K562 (cell line): ENCODE data around the gene FIGNL1. TPM values are rescaled to one million over a fixed set of nuclear protein-coding genes. Genes with fewer than 3 reads are reported as not detected.

Experiments
- ARID3A ChIP-seq: IDR thresholded peaks from 2 replicates; pipeline ENCODE4 v1.6.1; 2012; ENCODE audit warnings: low read depth, low read length, improper control_type of control experiment, borderline replicate concordance
- ARNT ChIP-seq, 2 experiments: fragments of 450-650 bp; IDR thresholded peaks; 2 replicates each; pipeline ENCODE4 v1.6.1; 2016; ENCODE audit warnings: mild to moderate bottlenecking in 1 of 2
- CBFA2T2 ChIP-seq: fragments of 450-650 bp; conservative IDR thresholded peaks from 2 replicates; pipeline ENCODE4 v1.6.1; 2017; ENCODE audit warnings: mild to moderate bottlenecking
- CCNT2 ChIP-seq: IDR thresholded peaks from 2 replicates; pipeline ENCODE4 v1.6.1; 2011; ENCODE audit warnings: borderline replicate concordance, low read depth, mild to moderate bottlenecking, moderate library complexity, mixed read lengths, low read length; ENCODE audit not compliant: insufficient read length; ENCODE audit errors: extremely low read depth
- CHD2 ChIP-seq: IDR thresholded peaks from 2 replicates; pipeline ENCODE4 v1.6.1; 2011; ENCODE audit warnings: low read depth, low read length
- DDX20 ChIP-seq: fragments of 450-650 bp; IDR thresholded peaks from 2 replicates; pipeline ENCODE4 v1.6.1; 2016; ENCODE audit warnings: missing genetic modification characterization, low read depth, mild to moderate bottlenecking, missing compliant biosample characterization, moderate library complexity
- HEY1 ChIP-seq: fragments of 250-450 bp; sonication (Bioruptor Pico); IDR thresholded peaks from 2 replicates; pipeline ENCODE4 v1.5.0; 2020; ENCODE audit warnings: mild to moderate bottlenecking, moderate library complexity, borderline replicate concordance
- HMBOX1 ChIP-seq: sonication (generic); IDR thresholded peaks from 2 replicates; pipeline ENCODE4 v1.6.1; 2016
- NFE2 ChIP-seq: IDR thresholded peaks from 2 replicates; pipeline ENCODE4 v1.6.1; 2014; ENCODE audit warnings: antibody characterized with exemption, low read depth
- NR4A1 ChIP-seq, 2 experiments: fragments of 250-450 bp in 1 of 2; fragments of 450-650 bp in 1 of 2; sonication (Bioruptor Pico) in 1 of 2; IDR thresholded peaks; 2 replicates each; pipeline versions ENCODE4 v1.4.0 to v1.6.1; 2016 to 2020; ENCODE audit warnings: mild to moderate bottlenecking in 2 of 2, missing compliant biosample characterization in 1 of 2, missing genetic modification characterization in 1 of 2, moderate library complexity in 1 of 2
- PKNOX1 ChIP-seq: fragments of 450-650 bp; IDR thresholded peaks from 2 replicates; pipeline ENCODE4 v1.6.1; 2016
- POLR2AphosphoS2 ChIP-seq: IDR thresholded peaks from 2 replicates; pipeline ENCODE4 v1.6.1; 2012; ENCODE audit warnings: low read length, improper control_type of control experiment
- POLR2G ChIP-seq: fragments of 200-400 bp; formaldehyde crosslinking; IDR thresholded peaks from 2 replicates; pipeline ENCODE4 v1.6.1; 2017; ENCODE audit warnings: low read depth, mild to moderate bottlenecking, antibody characterized with exemption, low read length, moderate library complexity
- STAT5A ChIP-seq: IDR thresholded peaks from 2 replicates; pipeline ENCODE4 v1.6.1; 2012; ENCODE audit warnings: low read length, inconsistent platforms, borderline replicate concordance
- TCF3 ChIP-seq: sonication (generic); formaldehyde crosslinking; IDR thresholded peaks from 2 replicates; pipeline ENCODE4 v1.4.0; 2020; ENCODE audit warnings: mild to moderate bottlenecking, missing genetic modification reagents
- ZBTB11 ChIP-seq, 3 experiments: fragments of 200-800 bp in 1 of 3; fragments of 250-450 bp in 1 of 3; fragments of 450-650 bp in 1 of 3; sonication (Bioruptor Pico) in 1 of 3; sonication (Bioruptor generic) in 1 of 3; formaldehyde crosslinking in 1 of 3; IDR thresholded peaks; 2 replicates each; pipeline versions ENCODE4 v1.6.1 to v1.8.0; 2016 to 2022; ENCODE audit warnings: mild to moderate bottlenecking in 2 of 3, missing genetic modification characterization in 2 of 3, missing compliant biosample characterization in 1 of 3, moderate library complexity in 1 of 3
- ZNF184 ChIP-seq: sonication (generic); formaldehyde crosslinking; IDR thresholded peaks from 2 replicates; pipeline ENCODE4 v1.5.0; 2020; ENCODE audit warnings: missing genetic modification reagents
- ZNF3 ChIP-seq: fragments of 250-450 bp; sonication (Bioruptor Pico); IDR thresholded peaks from 2 replicates; pipeline ENCODE4 v1.5.0; 2021; ENCODE audit warnings: mild to moderate bottlenecking, moderate library complexity
- ZNF395 ChIP-seq: fragments of 200-800 bp; sonication (Bioruptor generic); IDR thresholded peaks from 2 replicates; pipeline ENCODE4 v1.6.1; 2017; ENCODE audit warnings: missing genetic modification characterization, missing compliant biosample characterization
- ZNF431 ChIP-seq: sonication (generic); formaldehyde crosslinking; IDR thresholded peaks from 2 replicates; pipeline ENCODE4 v1.8.0; 2022; ENCODE audit warnings: mild to moderate bottlenecking, missing genetic modification reagents
- polyA plus RNA-seq, 8 experiments: library from polyadenylated mRNA; depleted of rRNA in 4 of 8; stranded (reverse) in 5 of 8; unstranded in 3 of 8; fragments of >200 nt; fragmentation: Nextera tagmentation in 2 of 8; fragmentation: Illumina TruSeq in 1 of 8; extraction: Ambion mirVana in 2 of 8; extraction: Trizol in 1 of 8; gene quantifications; 2 replicates each; pipeline versions ENCODE4 v1.2.1 to v1.2.3, GENCODE V29; 2011 to 2014; ENCODE audit warnings: inconsistent platforms in 1 of 8, missing spikeins in 1 of 8
- total RNA-seq, 7 experiments: library from RNA; depleted of rRNA in 6 of 7; stranded (reverse); fragments of >200 nt in 6 of 7; fragmentation: Illumina TruSeq in 2 of 7; extraction: Trizol in 2 of 7; gene quantifications; 2 replicates each; pipeline versions ENCODE4 v1.2.1 to v1.2.3, GENCODE V29; 2011 to 2021; ENCODE audit warnings: low replicate concordance in 1 of 7

Gene FIGNL1
- total and polyA plus RNA-seq, 9 of the 15 experiments (the other 6 are each of a cell fraction or from before 2014, with no cell fraction given) = 15.5 to 48.3 (median 27.6) TPM

GRCh38 chr7:50486512-50486911 is 36.4 kb upstream of the FIGNL1 start (continued):
- peak; percentile 21; the same call in 1 of the 2 replicates for TF ChIP-seq TCF3 (CRISPR knock-in tag)
- TF ChIP-seq ZNF431 (CRISPR knock-in tag) = no peak
- TF ChIP-seq ZNF3 (CRISPR knock-in tag) = no peak
- peak; percentile 38 for TF ChIP-seq CCNT2
- TF ChIP-seq POLR2G = no peak
- peak; percentile 15; the same call in 1 of the 2 replicates for TF ChIP-seq HMBOX1
- no peak for TF ChIP-seq STAT5A
- TF ChIP-seq POLR2AphosphoS2 = no peak
- no peak for TF ChIP-seq NR4A1 (CRISPR knock-in tag; IDR thresholded peaks at IDR 0.05)
- no peak for TF ChIP-seq NR4A1 (tag; IDR thresholded peaks at IDR 0.05)
- TF ChIP-seq ZNF184 (CRISPR knock-in tag) = no peak
- no peak for TF ChIP-seq DDX20 (tag)
- no peak for TF ChIP-seq HEY1 (CRISPR knock-in tag)
- TF ChIP-seq PKNOX1 = peak; percentile 68
- TF ChIP-seq CHD2 = no peak
- no peak for TF ChIP-seq ZNF395 (CRISPR knock-in tag)
- TF ChIP-seq NFE2 = no peak
- TF ChIP-seq ARID3A = 0 out of 2 replicates have a peak, but pooled peaks have one; percentile 23
- no peak for TF ChIP-seq ARNT (IDR thresholded peaks at IDR 0.05)
- 0 out of 2 replicates have a peak, but pooled peaks have one; percentile 18 for TF ChIP-seq CBFA2T2
- no peak for TF ChIP-seq ZBTB11 (CRISPR knock-in tag; IDR thresholded peaks at IDR 0.05)
